ENCODE results near the gene SUGCT.

Gene SUGCT

GRCh38 chr7:40733578-40733977 lies 598.8 kb downstream of the SUGCT start:
- H3K4me3 ChIP-seq (replicated peaks; ENCODE audit: low read depth, low read length): no peak overlapping the region
- no peak for DNase-seq (ENCODE audit: extremely low read depth, low read depth)
- no peak for TF ChIP-seq CTCF (IDR thresholded peaks at IDR 0.05; ENCODE audit: low read depth, low read length, missing control alignments)

- no peak overlapping the region for H3K4me3 ChIP-seq (replicated peaks; ENCODE audit: low read depth, low read length)
- DNase-seq (ENCODE audit: extremely low read depth, low read depth): no peak
- no peak for TF ChIP-seq CTCF (IDR thresholded peaks at IDR 0.05; ENCODE audit: low read depth, low read length, missing control alignments)
Observed at GRCh38 chr7:40739257-40739656, 604.5 kb downstream of the SUGCT start.

GRCh38 chr7:40742270-40742669 lies 607.5 kb downstream of the SUGCT start:
- TF ChIP-seq CTCF (IDR thresholded peaks at IDR 0.05; ENCODE audit: low read depth, low read length, missing control alignments): no peak
- H3K4me3 ChIP-seq (replicated peaks; ENCODE audit: low read depth, low read length): no peak overlapping the region
- no peak for DNase-seq (ENCODE audit: extremely low read depth, low read depth)

- DNase-seq (ENCODE audit: extremely low read depth, low read depth): no peak
- no peak overlapping the region for H3K4me3 ChIP-seq (replicated peaks; ENCODE audit: low read depth, low read length)
- no peak for TF ChIP-seq CTCF (IDR thresholded peaks at IDR 0.05; ENCODE audit: low read depth, low read length, missing control alignments)
Observed at GRCh38 chr7:40746841-40747556, 612.2 kb downstream of the SUGCT start.

GRCh38 chr7:40747856-40748255 lies 613.1 kb downstream of the SUGCT start:
- no peak for TF ChIP-seq CTCF (IDR thresholded peaks at IDR 0.05; ENCODE audit: low read depth, low read length, missing control alignments)
- no peak for DNase-seq (ENCODE audit: extremely low read depth, low read depth)
- no peak overlapping the region for H3K4me3 ChIP-seq (replicated peaks; ENCODE audit: low read depth, low read length)

- no peak for TF ChIP-seq CTCF (IDR thresholded peaks at IDR 0.05; ENCODE audit: low read depth, low read length, missing control alignments)
- H3K4me3 ChIP-seq (replicated peaks; ENCODE audit: low read depth, low read length): no peak overlapping the region
- DNase-seq (ENCODE audit: extremely low read depth, low read depth): no peak
Observed at GRCh38 chr7:40749877-40750276, 615.1 kb downstream of the SUGCT start.

GRCh38 chr7:40753455-40753854 lies 618.6 kb downstream of the SUGCT start:
- DNase-seq (ENCODE audit: extremely low read depth, low read depth): no peak

More at GRCh38 chr7:40753455-40753854, 618.6 kb downstream of the SUGCT start:
- no peak for TF ChIP-seq CTCF (IDR thresholded peaks at IDR 0.05; ENCODE audit: low read depth, low read length, missing control alignments)
- H3K4me3 ChIP-seq (replicated peaks; ENCODE audit: low read depth, low read length): no peak overlapping the region
